ENCODE data around the gene SERINC4.

- TF ChIP-seq CTCF (IDR thresholded peaks at IDR 0.05; ENCODE audit: low read length) = no peak
- no peak for TF ChIP-seq EZH2 (IDR thresholded peaks at IDR 0.05; ENCODE audit: borderline replicate concordance, low read length)
Measured at GRCh38 chr15:43779016-43779415, 21.0 kb downstream of the SERINC4 start.
